Hematopoietic multipotent progenitor cell (in vitro differentiated cells): ENCODE measurements around the gene BSDC1. TPM values are rescaled to one million over a fixed set of nuclear protein-coding genes. Genes with fewer than 3 reads are reported as not detected.
"Not testable (repeated sequence)": the region's sequence is repeated elsewhere in the genome, so short reads cannot be mapped to it uniquely, and the experiment has no call there.

Source experiments
- DNase-seq, 3 donors: peaks; one replicate each; pipeline ENCODE4 v3.0.0-alpha.2; 2011 to 2015; ENCODE audit warnings: low read depth in 2 of 3, low spot score in 2 of 3
- total RNA-seq: library from RNA; depleted of rRNA; stranded (reverse); fragments of >200 nt; gene quantifications from one replicate; pipeline ENCODE4 v1.2.3, GENCODE V29; 2012

Gene BSDC1, protein sequence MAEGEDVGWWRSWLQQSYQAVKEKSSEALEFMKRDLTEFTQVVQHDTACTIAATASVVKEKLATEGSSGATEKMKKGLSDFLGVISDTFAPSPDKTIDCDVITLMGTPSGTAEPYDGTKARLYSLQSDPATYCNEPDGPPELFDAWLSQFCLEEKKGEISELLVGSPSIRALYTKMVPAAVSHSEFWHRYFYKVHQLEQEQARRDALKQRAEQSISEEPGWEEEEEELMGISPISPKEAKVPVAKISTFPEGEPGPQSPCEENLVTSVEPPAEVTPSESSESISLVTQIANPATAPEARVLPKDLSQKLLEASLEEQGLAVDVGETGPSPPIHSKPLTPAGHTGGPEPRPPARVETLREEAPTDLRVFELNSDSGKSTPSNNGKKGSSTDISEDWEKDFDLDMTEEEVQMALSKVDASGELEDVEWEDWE
- 73.8 TPM for total RNA-seq

DNA sequence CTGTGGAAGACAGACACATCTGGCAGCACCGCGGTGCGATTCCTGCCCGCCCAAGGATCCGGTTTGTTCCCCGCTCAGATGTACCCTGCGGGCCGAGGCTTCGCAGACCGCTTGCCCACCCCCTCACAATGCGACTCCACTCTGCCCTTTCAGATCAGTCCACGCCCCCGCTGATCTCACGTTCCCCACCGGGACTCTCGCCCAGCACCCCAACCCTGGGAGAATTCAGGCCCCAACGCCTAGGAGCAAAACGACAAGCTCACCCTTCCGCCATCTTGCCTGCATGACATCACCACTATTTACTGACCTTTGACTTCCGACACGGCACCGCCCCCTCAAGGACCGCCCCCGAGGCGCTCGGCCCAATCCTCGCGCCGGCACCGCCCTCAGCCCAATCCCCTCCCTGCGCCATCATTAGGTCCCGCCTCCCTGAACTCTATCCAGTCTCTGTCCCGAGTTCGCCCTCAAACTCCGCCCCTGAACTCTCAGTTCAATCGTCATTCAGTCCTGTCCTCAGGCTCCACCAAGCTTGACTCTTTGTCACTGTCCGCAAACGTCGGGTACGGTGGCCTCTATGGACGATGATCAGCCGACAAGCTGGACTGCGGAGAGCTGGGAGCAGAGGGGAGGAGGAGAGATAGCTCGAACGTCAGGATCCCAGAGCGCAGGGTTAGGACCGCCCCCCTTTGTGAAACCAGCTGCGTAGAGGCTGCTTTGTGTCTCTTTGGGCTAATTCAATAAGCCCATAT lies at the start of gene BSDC1:
BSDC1 (minus strand) TSS at position 301 of the 749 bp plus-strand sequence; CDS start at position 274, 27 bp downstream.
- DNase-seq = peak; percentile 94 to 99 (median 99)

DNA sequence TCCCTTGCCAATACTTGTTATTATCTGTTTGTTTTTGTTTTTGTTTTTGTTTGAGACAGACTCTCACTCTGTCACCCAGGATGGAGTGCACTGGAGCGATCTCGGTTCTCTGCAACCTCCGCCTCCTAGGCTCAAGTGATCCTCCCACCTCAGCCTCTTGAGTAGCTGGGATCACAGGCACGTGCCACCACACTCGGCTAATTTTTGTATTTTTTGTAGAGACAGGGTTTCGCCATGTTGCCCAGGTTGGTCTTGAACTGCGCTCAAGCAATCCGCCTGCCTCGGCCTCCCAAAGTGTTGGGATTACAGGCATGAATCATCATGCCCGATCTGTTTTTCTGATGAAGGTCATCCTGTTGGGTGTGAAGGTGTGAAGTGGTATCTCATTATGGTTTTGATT lies 47.2 kb upstream of the BSDC1 start:
- not testable (repeated sequence) for DNase-seq

DNA sequence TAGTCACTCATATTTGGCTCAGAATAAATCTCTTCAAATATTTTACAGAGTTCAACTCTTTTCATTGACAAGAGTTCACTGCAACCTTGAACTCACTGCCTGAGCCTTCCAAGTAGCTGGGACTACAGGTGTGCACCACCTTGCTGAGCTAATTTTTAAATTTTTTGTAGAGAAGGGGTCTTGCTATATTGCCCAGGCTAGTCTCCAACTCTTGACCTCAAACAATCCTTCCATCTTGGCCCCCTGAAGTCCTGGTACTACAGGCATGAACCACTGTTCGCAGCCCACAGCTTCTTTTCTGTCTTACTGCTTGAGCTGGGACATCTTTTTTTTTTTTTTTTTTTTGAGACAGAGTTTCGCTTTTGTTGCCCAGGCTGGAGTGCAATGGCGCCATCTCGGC lies 44.5 kb upstream of the BSDC1 start:
- DNase-seq = not testable (repeated sequence)

DNA sequence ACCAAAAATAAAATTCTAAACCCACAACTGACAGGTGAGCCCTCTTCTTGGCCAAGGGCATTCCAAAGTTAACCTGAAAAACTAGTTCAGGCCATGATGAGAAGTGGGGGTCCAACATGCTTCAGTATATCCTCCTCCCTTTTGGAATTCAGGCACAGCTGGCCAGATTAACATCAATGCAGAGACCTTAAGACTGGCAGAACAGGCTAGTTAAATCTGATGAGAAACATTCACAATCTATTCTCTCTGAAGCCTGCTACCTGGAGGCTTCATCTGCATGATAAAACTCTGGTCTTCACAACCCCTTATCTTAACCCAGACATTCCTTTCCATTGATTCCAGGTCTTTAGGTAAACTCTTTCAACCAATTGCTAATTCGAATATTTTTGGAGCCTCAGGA lies 43.9 kb upstream of the BSDC1 start:
- no peak for DNase-seq

DNA sequence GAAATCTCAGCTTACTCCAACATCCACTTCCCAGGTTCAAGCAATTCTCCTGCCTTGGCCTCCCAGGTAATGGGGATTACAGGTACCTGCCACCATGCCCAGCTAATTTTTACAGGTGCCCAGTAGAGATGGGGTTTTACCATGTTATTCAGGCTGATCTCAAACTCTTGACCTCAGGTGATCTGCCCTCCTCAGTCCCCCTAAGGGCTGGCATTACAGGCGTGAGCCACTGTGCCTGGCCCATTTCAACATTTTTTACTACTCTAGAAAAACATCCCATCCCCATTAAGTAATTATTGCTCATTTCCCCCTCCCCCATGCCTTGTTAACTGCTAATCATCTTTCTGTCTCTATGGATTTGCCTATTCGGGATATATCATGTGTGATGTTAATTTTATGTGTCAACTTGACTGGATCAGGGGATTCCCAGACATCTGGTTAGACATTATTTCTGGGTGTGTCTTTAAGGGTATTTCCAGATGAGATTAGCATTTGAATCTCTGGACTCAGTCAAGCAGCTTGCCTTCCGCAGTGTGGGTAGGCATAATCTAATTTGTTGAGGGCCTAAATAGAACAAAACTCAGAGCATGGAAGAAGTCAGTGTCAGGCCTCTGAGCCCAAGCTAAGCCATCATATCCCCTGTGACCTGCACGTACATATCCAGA lies 37.6 kb upstream of the BSDC1 start:
- no peak for DNase-seq

DNA sequence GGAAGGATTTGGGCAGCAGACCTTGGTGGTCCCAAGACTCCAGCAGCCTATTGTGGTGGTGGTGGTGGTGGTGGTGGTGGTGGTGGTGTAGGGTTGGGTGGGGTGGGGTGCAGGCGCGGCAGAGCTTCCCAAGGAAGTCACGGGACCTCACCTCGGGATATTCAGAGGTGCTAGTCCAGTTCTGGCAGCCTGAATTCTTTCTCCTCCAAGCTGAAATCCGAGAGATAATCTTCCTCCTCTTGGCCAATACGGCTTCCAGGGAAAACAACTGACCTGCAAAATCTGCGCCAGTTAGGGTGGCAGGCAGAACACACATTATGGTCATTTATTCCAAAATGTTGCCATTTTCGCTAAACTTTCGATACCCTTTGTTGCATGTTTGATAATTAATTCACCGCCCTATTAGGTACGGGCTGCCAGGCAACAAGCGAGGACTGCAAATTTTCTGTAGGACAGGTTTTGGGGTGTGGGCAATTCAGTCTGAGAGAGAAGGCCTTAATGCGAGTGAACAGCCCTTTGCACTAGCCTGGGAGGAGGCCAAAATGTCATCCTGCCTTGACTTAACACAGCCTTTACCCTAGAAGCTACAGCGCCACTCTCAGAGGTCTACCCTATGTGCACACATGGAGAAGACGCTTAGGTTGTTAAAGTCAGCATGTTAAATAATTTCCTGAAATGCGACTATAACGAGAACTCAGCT lies 33.2 kb upstream of the BSDC1 start:
- DNase-seq = no peak

DNA sequence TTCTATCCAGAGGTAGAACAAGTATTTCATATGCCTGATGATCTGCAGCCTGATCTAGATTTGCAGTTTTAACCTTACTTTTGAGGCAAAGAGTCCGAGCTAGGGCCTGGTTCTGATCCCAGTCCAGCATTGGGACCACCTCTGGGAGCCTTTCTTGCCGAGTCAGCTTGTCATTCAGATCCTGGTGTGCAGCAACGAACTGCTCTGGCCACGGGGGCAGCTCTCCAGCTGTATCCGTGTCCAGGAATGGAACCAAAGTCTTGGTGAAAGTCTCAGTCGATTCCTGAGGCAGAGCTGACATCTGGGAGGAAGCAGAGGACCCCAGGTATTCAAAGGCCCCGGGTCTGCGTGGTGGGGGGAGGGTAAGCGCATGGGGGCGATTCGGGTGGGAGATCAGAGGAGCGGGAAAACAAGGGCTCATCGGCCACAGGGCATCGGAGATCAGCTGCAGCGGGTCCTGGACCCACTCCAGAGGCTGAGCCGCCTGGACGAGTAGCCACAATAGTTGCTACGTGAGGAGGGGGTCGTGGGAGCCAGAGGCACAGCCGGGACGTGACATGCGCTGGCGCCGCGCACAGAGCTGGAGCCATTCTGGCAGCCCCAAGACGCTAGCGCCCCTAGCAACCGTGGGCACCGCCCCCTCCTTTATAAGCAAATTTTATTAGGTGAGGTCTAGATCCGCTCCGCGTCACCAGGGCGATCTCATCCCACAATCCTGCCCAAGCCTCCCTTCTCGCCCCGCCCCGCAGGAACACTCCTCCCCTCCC lies 32.4 kb upstream of the BSDC1 start:
- peak in 1 of 3 donors; percentile 18 for DNase-seq

DNA sequence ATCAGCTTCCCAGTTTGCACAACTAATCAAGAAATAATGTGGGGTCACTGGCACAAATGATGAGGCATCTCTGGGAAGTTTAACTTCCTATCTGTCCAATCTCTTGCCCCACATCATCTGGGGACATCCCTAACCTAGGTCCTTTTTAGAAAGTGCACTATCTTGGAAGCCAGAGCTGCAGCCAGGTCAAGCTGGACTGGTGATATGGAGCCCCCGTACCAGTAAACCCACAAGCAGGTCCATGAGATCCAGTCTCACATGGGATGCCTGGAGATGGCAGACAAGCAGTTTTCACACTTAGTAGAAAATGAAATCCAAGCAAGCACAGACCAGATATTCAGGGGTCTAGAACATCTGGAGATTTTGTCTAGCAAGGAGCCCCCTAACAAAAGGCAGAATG lies 27.5 kb upstream of the BSDC1 start:
- DNase-seq = no peak

DNA sequence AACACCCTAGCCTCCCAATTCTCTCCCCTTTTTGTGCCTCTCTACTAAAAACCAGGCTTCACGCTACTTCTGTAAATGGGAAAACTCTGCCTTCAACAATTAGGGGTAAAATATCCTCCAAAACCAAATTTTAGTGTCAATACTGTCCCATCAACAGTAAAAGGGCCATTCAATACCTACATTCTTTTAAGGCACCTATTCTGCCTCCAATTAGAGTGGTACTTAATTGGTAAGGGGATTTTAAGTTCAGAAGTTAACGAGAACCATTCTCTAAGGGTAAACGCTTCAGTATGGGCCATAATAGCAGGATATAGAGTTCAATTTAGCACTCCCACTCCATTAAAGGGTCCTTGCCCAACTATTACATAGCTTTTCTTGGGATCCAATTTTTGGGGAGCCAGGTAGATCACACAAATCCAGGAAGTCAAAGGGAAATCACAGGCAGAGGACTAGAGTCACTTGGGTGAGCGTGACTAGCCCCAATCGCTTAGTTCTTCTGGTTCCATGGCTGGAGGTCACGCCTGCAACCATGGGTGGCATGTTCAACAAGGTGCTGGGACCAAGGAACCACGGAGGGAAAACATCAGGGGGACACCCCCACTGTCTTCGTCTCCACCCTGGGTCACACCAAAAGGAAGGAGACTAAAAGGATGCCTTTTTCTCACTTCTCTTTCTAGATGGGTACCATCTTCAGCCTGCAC lies 20.1 kb upstream of the BSDC1 start:
- DNase-seq = no peak

DNA sequence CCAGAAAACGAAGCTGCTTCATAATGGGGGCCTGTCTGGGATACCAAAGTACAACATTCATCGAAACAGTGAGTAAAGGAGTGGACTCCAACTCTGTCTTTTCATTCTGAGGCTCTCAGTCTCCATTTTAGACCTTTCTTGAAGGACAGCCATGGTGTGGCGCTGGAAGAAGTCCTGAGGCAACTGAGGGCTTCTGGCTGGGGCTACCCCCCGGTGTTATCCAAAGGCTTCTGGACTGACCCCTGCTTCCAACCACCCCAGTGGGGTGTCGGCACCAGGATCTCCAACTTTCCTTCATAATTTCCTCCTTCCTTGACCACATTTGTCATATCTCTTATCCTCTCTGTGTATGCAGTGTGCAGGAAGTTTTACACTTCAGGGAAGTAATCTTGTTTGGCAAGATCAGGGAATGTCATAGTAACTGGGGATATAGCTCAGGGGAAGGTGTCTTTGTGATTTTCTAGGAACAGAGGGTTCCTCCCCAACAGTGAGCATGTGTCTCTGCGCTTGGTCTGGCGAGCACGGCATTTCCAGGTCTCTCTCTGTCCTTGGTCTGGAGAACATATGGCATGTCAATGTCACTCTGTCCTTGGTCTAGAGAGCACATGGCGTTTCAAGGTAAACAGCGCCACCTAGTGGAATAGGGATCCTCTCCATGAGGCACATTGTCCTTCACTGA lies 19.4 kb upstream of the BSDC1 start:
- DNase-seq = peak; percentile 33 to 64 (median 63)

DNA sequence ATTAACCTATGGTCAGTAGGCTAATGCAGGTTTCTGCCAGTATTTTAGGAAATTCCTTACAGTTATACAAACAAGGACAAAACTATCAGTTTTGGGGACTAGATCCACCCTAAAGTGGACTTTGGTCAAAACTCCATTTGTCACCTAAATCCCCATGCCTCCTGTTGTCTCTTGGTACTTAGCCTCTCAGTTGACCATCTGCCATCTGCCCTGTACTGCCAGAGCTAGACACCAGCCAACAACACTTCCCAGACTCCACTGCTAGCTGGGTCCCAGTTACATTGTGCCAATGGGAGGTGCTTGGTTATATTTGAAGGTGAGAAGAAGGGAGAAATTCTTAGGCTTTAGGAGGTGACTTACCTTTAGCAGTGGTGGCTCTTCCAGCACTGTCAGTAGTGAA lies 17.0 kb upstream of the BSDC1 start:
- no peak for DNase-seq

DNA sequence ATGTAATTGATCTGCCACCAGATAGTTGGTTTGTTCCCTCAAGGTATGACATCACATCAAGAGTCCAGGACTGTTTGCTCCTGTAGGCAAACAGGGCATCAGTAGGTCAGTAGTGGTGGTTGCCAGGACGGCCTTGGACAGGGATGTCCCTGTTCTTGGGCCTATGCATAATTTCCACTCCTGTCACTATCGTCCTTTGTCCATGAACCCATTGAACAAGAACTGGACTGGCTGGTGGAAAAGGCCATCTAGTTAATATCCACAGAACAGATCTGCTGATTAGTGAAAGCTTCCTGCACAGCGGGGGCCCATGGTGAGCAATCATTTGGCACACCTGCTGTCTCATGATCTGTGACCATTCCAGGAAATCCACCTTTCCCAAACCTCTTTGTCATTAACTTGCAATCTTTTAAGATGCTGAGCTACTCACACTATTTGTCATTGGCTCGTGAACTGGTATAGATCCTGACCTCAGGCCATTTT lies 12.4 kb upstream of the BSDC1 start:
- DNase-seq = no peak

DNA sequence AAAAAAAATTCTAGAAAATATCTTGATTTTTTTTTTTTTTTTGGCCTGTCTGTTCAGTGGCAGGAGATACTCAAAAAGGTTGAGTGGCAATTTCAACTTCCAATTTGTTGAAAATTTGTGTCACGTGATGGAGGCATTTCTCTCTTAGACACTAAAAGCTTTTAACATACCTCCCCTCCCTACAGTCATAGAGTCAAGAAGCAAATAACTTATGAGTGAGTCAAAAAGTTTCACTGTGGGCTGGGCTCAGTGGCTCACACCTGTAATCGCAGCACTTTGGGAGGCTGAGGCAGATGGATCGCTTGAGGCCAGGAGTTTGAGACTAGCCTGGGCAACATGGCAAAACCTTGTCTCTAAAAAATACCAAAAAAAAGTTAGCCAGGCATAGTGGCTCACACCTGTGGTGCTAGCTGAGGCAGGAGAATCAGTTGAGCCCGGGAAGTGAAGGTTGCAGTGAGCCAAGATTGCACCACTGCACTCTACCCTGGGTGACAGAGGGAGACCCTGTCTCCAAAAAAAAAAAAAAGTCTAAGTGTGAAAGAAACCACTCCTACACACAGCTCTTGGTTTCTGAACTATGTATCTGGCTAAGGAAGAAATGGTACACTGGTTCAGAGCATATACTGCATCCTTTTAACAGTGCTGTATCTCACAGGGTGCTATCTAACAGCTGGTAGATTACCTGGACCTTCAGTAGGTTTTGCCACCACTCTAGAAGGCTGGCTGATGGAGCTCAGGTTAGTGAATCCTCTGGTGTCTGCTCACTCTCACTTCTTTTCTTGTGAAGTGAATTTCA lies 11.6 kb upstream of the BSDC1 start:
- DNase-seq = no peak

DNA sequence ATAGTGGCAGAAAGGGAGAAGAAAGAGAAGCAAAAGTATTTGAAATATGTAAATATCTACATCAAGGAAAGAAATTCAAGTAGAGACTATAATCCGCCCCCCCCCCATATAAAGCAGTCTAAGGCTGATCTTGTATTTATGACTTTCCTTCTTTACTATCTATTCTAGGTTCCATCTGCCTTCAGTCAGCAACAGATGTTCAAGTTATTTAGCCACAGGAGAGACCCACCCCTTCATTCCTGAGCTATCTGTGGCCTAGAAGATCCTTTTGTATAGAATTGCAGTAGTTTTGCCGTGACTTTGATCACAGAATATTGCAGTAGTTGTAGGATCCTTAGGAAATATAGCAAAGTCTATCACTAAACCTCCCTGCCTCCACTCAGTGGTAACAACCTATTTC lies 10.7 kb upstream of the BSDC1 start:
- no peak for DNase-seq

DNA sequence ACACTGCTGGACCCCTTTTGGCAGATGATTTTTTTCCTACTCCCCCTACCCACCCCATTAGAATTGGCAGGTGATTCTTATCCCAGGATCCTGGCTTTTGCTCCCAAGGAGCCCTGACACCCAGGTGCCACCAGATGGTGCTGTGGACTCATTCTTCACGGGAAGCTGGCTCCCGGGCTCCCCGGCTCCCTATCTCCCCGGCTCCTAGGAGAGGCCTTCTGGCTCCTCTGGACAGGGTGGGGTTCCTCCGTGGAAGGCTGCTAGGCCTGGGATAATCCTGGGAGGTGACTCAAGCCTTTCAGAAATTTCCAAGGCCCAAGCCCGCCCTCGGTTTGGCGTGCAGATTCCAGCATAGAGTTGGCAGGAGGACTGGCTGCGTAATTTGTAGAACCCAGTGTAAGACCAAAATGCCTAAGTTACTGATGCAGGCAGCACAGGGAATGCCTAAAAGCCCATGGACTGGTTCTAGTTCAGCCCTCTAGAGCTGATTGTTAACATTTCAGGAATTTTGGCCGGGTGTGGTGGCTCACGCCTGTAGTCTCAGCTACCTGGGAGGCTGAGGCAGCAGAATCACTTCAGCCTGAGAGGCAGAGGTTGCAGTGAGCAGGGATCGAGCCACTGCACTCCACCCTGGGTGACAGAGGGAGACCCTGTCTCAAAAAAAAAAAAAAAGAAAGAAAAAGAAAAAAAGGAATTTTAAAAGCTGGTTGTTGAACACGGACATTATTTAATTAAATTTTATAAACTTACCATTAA lies 6.8 kb upstream of the BSDC1 start:
- DNase-seq = peak in 2 of 3 donors; percentile 41 to 65

DNA sequence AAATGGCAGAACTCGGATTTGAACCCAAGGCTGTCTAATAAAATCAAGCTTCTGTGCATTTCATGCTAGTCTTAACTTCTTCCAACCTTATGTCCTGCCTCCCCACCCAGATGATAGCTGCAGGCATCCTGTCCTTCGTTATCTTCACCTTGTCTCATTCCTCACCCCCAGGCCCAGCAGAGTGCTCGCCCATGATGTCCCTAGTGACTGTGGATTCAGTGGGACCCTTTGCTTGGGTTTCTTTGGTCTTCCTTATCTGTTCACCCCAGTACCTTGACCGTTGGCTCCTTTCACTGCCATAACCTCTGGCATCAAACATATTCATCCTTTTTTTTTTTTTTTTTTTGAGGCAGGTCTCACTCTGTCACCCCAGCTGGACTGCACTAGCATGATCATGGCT lies 5.6 kb upstream of the BSDC1 start:
- DNase-seq = no peak

DNA sequence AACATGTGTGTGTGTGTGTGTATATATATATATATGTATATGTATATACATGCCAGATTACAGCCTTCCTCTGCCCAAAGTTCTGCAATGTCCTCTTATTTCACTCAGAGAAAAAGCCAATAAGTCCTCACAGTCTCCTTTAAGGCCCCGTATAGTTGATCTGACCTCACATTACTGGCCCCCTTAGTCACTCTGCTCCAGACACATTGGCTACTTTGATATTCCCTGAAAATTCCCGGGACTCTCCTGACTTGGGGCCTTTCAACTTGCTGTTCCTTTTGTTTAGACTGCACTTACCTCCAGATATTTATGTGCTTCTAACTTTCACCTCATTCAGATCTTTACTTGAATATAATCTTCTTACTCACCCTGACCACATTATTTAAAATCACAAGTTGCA lies 4.2 kb upstream of the BSDC1 start:
- no peak for DNase-seq
